NCI-H524 treated with DMSO at 0.1 percent for 48 hours (cell line): ENCODE measurements around the gene HRH1.
"Not testable (repeated sequence)": the region's sequence is repeated elsewhere in the genome, so short reads cannot be mapped to it uniquely, and the experiment has no call there.

Source experiments
- DNase-seq: peaks from one replicate; lab custom pipeline; 2025; lab: John Stamatoyannopoulos, UW

The HRH1 gene

GRCh38 chr3:11206316-11206715 is 52.0 kb downstream of the HRH1 start:
- DNase-seq: no peak

GRCh38 chr3:11206953-11207352 is 52.7 kb downstream of the HRH1 start:
- no peak for DNase-seq

GRCh38 chr3:11211531-11212298 is 57.4 kb downstream of the HRH1 start:
- DNase-seq: no peak

GRCh38 chr3:11212299-11212608 is 58.0 kb downstream of the HRH1 start:
- no peak for DNase-seq

- no peak for DNase-seq
Observed at GRCh38 chr3:11212784-11213183, 58.5 kb downstream of the HRH1 start.

GRCh38 chr3:11213810-11214450 is 59.6 kb downstream of the HRH1 start:
- DNase-seq: no peak

GRCh38 chr3:11214451-11214978 is 60.2 kb downstream of the HRH1 start:
- no peak for DNase-seq

- not testable (repeated sequence) for DNase-seq
Observed at GRCh38 chr3:11217370-11217769, 63.1 kb downstream of the HRH1 start.

GRCh38 chr3:11220230-11220629 is 65.9 kb downstream of the HRH1 start:
- no peak for DNase-seq

- no peak for DNase-seq
Observed at GRCh38 chr3:11221818-11222415, 67.6 kb downstream of the HRH1 start.

- DNase-seq: no peak
Observed at GRCh38 chr3:11224010-11224409, 69.7 kb downstream of the HRH1 start.

- DNase-seq: no peak
Observed at GRCh38 chr3:11224870-11225229, 70.6 kb downstream of the HRH1 start.

GRCh38 chr3:11226042-11226370 is 71.7 kb downstream of the HRH1 start:
- no peak for DNase-seq

GRCh38 chr3:11228041-11228440 is 73.7 kb downstream of the HRH1 start:
- no peak for DNase-seq

GRCh38 chr3:11230125-11230524 is 75.8 kb downstream of the HRH1 start:
- DNase-seq: no peak

GRCh38 chr3:11230832-11231231 is 76.5 kb downstream of the HRH1 start:
- DNase-seq: no peak

GRCh38 chr3:11235385-11235784 is 81.1 kb downstream of the HRH1 start:
- no peak for DNase-seq

- DNase-seq: no peak
Observed at GRCh38 chr3:11236588-11237461, 82.5 kb downstream of the HRH1 start.

- DNase-seq: no peak
Observed at GRCh38 chr3:11238060-11238459, 83.8 kb downstream of the HRH1 start.

GRCh38 chr3:11238880-11239279 is 84.6 kb downstream of the HRH1 start:
- DNase-seq: no peak

GRCh38 chr3:11239796-11240195 is 85.5 kb downstream of the HRH1 start:
- no peak for DNase-seq

GRCh38 chr3:11240496-11240895 is 86.2 kb downstream of the HRH1 start:
- no peak for DNase-seq
